HG03565 (cell line): ENCODE measurements around the gene CXXC4.
A peak's percentile ranks its signal among the peaks of the same experiment; 100 is the strongest.

Source experiments
- ATAC-seq: cut with Tn5 transposase; IDR thresholded peaks from one replicate; pipeline ENCODE4 v1.9.1; 2021; ENCODE audit warnings: mild to moderate bottlenecking, moderate library complexity; ENCODE audit not compliant: unreplicated experiment

Gene CXXC4

DNA sequence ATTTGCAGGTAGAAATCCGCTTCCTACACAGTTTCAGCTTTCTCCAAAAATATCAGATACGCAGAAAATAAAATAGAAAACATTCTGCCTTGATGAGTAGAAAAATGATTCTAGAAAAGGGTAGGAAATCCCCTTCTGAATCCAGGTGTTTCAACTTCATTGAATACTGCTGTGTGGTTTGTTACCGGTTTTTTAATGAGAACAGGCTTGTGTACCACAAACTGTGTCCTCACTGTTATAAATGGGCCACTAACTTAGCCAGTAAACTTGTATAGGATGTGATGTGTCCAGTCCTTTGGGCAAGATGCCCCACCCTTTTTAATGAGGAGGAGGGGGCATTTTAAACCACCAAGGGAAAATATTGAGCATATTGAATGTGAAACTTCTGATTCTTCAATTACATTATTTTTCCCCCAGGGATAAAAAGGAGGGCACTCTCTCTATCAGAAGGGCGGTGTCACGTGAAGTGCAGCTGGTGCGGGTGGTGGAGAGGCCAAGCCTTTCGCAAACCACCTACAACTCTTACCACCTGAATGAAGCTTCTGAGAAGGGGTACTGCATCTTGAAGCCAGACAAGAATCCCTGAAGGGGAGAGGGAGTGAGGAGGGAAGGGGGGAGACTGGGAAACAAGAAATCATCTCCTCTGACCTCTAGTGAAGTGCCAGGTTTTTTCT lies 4.5 kb downstream of the CXXC4 start:
- ATAC-seq = peak; percentile 30

DNA sequence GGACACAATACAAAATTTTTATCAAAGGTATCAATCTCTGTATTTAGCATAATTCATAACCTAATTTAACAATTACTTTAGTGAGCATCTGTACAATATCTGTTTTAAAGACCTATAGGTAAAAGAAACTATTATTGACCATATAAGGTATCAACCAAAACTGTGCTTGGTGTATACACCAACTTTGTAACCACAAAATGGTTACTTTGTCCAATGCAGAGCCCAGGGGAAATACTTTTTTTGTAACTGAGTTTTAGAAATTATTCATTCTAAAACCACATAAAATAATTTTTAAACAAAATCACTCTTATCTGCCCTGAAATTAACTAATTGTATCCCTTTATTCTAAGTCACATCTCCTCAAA lies 5.0 kb downstream of the CXXC4 start:
- peak; percentile 34 for ATAC-seq

DNA sequence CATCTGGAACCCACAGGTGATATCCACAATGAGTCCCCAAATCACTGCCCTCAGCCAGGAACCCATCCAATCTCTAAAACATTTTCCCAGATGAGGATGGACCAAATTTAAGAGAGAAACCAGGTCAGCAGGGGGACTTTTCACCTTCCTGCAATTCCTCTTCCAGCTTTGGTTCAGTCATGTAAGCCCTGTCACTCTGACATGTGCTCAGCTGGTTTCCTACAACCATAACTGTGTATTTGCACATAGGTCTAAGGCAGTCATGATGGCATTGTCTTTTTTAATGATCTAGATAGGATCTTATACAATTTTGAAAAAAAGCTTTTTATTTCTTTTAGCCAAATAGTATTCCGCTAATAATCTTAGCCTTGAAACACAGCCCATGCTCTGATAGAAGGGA lies 6.5 kb downstream of the CXXC4 start:
- no peak for ATAC-seq

DNA sequence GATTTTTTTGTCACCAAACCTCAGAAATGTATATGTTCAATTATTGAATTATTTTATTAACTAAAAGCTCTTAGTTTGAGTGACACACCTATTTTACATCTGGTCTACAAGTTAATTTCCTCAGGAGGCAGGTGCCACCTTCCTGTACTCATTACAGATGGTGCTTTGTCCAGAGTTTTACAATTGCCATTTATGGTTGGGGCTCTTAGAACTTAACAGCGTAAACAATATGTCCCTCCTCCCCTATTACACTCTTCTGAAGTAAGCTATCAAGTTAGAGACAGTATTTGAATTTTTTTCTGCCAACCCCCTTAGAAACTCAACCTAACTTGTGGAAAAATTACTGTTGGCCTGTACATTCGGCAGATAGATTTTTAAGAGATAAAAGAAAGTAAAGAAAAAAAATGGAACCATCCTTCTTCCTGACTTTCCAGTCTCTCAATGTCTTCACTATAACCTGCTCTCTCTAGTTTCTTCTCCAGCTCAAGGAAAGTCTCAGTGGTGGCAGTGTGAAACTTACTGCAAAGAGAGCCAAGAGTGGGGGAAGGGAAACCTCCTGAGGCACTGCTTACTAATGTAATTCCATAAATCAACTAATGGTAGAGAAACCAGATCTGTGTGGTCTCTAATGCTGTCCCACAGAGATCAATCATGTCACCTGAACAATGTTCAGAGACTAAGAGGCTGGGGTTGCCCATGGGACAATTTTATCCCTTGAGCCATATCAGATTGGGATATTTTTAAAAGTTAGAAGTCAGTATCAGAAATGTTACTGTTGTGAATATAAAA lies 7.8 kb downstream of the CXXC4 start:
- ATAC-seq = no peak

DNA sequence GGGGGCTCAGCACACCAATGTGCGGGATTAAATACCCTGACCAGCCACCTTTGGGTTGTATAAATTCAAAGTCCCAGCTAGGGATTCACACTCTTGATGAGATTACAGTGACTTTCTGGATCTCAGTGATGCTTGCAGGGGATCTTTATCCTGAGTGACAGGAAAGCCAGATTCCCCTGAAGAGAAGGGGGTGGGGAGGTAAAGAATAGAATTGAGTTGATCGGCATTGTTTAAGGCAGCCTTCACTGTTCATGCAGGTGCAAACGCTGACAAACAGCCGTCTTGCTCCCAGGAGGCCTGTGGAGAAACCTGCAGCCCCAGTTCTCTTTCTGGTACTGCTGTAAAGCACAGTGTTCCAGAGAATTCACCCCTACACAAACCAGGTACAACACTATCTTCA lies 19.0 kb downstream of the CXXC4 start:
- no peak for ATAC-seq

DNA sequence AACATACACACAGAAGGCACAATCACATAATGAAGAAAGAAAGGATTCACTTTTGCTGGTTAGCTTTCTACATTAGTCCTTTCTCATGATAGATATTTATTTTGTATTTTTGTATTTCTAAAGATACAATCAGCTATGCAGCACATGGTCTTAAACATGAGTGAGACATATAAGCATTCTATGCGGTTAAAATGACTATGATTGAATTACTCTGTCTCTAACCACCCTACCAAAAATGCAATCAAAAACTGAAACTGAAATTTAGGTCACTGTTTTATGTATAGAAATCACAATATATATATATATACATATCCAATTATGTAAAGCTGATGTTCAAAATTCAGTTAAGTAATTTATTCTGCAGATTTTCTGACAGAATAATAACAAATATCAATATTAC lies 21.9 kb downstream of the CXXC4 start:
- peak; percentile 80 for ATAC-seq

DNA sequence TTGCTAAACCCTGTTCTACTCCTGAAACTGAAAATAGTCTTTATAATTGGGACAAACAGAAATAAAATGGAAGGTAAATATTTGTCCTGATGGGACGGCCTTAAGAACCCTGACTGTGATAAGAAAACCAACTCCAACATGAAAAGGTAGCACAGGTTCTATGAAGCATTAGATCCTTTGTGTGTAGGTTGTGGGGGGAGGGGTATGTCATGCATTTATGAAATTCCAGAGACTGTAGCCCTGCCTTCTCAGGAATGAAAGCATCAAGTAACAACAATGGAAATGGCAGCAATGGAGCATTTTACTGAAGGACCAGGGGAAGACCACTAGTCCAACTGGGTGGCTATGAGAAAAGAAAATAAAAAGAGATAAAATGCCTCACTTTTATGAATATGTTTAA lies 23.9 kb downstream of the CXXC4 start:
- ATAC-seq = no peak

DNA sequence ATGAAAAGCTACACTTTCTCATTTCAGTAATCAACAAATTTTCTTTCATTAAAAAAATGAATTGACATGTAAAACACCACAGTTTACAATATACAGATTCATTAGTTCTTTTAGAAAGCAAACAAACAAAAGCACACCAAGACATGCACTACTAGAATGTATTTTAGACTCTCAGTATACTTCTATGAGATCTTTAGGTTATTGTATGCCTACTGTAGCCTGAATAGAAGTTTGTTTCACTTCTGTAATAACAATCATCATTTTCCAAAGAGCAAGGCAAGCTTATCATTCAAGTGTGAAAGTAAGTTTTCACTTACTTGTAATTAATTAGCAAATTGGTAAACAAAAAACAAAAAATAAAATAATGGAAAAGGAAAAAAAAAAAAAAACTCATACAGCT lies 24.9 kb downstream of the CXXC4 start:
- ATAC-seq = no peak

DNA sequence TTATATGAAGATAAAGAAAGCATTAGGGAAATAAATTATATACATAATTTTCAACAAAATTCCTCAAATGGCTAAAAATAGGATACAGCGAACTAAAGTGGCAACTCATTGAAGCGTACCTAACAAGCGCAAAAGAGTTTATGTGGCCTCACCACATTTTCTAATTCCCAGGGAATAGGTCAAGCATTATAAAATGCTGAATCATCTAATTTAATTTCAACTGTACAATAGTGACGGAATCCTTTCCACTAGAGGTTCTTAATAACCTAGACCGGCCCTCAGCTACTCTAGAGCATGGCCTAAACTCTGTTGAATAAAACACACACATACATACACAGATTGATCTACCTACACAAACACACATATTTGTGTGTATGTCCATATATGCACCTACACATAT lies 29.1 kb downstream of the CXXC4 start:
- no peak for ATAC-seq

DNA sequence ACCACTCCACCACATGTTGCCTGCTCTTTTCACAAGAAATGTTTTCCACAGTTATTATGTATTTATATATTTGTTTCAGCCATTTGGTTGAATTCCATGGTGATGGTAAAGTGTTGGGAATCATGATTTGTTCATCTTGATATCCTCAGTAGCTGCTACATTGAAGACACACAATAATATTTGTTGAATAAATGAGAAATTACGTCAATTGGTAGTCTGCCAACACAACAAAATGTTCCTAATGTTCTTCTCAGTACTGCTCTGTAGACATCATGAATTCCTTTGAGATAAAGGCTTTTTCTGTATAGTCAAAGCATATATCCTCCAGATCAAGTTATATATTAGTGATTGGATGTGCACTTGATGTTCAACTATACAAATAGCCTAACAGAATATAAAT lies 29.5 kb downstream of the CXXC4 start:
- ATAC-seq = no peak

DNA sequence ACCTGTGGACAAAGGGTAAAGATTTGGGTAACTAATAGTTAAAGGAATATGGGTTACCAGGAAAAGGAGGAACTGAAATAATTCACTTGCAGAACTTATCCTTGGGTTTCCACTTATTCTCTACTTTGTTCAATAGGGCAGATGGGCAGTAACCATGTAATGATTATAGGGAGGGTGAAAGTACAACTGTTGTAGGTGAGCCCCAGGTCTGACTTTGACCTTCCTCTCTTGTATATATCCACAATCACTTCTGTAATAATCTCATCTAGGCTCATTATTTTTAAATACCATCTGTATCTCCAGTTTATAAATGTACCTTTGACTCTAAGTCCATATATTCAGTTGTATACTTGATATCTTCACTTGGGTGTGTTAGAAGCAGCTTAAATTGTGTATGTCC lies 32.1 kb downstream of the CXXC4 start:
- ATAC-seq = no peak

DNA sequence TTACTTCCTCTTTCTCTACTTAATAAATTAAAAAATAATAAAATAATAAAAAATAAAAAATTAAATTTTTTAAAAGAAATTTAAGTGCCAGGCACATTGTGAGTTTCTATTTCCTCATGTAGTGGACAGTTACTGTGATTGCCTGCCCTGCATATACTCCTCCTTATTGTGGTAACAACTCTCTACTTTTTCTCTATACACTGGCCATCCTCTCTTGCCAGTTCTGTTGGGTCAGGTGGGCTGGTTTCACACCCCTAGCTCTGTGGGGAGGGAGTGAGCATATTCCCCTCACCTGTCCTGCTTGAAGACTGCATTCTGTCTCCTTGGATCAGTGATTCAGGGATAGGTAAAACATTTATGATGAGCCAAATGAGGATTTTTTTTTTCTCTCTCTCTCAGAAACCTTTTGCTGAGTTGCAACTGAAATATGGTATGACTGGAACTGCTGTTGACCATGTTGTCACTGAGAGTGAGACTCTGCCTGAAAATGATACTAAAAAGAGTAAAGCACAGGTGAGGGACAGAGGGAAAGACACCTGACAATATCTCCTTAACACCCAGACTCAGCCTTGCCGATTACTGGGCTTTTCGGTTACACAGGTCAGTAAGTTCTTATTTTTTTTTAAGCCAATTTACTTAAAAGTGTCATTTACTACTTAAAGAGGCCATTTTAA lies 37.2 kb downstream of the CXXC4 start:
- peak; percentile 48 for ATAC-seq

DNA sequence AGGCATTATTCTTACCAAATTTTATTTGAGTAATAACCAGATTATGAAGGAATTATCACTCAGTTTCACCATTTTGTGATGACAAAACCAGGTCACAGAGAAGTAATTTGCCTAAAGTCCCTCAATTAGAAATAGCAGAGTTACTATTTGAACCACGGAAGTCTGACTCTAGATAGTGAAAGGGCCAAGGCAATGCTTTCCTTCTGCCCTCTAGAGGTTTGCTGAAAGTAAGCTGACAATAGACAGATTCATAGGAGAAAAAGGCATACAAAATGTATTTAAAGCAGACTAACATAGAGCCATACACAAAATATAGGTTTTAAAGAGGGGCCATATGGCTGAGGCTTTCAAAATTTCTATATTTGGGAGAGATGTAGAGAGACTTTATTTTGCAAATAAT lies 43.1 kb downstream of the CXXC4 start:
- ATAC-seq = no peak

DNA sequence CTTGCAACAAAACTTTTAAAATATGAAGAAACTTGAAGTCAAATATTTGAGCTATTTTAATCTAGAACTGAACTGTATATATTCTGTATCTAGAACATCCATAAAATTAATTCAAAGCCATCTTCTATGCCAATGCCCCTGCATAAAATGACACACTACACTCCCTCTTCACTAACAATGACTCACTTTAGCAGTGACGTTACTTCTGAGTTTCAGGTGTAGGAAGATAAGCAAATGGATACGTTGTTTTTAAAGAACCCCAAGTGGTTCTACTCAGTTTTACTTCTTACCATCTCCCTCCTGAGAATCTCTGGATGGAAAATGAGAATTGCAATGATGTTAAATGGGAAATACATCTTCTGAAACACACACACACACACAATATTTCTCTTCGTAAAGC lies 45.2 kb downstream of the CXXC4 start:
- ATAC-seq = no peak

DNA sequence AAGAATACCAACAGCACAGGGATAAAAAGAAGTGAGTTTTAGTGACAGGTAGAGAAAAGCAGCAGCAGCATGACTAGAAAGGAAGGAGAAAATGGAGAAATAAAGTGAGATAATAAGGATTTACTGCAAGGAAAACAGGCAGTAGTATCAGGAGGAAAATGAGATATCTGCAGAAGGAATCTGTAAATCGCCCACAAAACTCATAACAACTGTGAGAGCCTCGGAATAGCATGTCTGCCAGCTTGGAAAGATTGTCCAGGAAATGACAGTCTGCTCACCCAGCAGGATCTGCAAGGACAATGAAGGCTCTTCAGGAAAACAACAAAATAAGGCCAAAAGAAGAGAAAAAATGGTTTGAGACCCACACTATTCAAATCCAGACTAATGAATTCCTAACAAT lies 47.4 kb downstream of the CXXC4 start:
- ATAC-seq = no peak

DNA sequence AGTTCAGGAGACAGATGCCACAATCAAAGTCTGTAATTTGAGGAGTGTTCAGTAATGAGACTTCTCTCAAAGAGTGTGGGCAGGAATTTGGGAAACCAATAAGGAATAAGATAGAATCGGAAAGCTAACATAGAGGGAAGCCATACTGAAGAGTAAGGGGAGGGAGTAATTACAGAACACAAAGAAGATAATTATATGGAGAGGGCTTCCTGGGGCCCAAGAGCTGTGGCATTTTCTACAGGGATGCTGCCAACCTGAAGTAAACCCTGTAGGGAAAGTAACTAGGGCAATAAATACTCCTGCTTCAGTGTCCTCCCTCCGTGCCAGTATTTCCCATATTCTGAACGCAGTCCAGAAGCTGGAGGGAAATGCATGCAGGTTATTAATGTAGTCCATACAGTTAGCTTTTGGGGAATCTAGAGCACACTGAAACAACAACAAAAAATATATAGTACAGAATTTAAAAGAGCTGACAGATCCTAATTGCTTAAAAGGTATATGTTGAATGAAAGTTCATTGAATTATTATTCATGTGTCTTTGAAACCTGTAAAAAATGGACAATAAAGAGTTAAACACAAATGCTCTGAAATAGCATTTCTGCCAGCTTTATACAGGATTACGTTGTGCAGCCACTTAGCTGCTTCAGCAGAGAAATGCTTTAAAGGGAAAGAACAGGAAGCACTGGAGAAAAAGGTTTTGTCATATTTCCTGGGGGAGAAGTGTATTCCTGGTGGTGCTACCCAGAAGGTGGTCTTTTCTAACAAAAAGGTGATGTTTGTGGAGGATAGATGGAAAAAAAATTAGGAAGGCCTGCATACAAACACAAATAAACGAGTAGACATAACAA lies 48.0 kb downstream of the CXXC4 start:
- ATAC-seq = no peak

DNA sequence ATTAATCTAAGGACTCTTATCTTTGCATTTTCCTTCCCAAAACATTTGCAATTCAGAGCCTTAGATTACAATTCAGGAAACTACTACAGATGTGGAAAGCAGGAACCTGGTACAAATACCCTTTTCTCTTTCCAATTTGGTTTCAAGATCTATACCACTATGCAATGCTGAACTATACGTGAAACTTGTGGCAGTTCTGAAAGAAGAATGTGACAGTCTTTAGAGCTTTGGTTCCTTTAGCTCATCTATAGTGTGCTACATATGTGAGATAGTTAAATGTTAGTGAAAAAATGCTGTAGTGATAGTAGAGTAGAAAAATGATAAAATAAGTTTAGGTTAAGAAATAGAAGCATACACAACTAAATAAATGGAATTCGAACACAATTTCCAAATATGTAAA lies 50.0 kb downstream of the CXXC4 start:
- no peak for ATAC-seq

DNA sequence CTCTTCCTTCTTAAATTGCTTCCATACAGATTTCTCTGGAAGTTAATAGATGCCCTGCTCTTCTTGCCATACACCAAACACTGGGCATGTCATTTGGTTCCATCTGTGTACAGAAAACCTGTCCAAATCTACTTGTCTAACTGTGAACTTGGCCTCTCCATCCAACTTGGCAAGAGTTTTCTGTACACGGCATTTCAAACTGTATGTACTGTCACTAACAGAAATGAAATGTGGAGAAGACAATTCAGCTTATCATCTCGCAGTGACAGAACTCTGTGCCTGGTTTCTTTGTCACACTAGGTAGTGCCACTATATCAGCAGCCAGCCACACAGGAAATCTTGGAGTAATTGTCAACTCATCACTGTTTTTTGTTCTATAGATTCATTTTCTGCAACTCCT lies 58.2 kb downstream of the CXXC4 start:
- no peak for ATAC-seq

DNA sequence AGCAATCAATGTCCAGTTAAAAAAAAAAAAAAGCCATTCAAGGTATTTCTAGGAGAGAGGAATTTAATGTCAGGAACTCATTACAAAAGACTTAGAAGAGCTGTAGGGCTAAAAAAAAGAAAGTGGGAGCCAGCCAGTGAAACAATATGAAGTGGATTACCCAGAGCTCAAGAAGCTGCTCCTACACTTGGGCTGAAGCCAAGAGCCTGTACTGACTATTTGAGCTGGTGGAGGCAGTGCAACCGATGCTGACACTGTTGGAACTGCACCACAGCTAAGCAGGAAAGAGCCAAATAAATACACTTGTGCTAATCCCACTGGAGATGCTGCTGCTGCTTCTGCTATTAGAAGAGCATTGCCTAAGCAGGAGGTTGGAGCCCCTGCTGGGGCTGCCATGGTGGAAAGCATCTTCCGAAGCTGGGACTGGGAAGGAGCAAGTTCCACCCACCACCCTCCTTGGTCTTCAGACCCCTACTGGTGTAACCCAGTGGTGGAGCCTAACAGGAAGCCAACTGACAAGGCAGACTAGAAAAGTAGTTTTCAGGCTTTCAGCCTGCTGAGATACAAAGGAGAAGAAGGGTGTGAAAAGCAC lies 65.4 kb downstream of the CXXC4 start:
- no peak for ATAC-seq

DNA sequence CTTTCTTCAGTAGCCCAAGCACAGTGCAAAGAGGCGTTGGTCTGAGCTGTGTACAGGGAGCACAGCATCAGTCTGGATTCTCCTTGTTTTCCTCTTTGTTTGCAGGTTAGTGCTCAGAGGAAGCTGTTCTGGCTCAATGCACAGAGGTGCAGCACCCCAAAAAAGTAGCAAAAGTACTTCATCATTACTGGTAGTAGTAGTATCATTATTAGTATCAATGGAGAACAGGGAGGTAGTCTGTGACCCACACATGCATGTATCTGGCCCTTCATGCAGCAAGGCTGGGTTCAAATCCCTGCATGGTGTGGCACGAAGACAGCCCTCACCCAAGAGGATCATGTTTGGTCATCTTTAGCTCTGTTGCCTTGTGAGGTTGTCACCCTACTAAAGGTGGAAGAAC lies 68.7 kb downstream of the CXXC4 start:
- ATAC-seq = no peak

DNA sequence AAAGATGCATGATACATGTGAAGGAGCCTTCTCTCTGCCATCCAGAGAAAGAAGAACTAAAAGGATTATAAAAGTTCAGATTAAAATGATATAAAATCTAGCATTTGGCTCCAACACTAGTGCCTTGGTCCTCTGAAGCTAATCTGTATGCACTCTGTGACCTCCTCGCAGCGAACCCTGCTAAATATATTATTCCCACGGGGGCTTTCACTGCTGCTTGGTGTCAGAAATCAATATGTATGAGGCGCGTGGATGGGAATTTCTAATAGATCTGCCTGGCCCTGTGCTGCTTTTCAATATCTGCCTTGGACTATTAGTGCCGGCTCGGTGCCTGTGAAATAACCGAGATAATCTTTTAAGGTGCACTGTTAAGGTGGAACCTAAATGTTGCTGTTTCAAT lies 69.7 kb downstream of the CXXC4 start:
- ATAC-seq = no peak
